Stimulated activated CD8-positive, alpha-beta memory T cell treated with anti-CD3 and anti-CD28 coated beads, Interleukin-12 subunit alpha, Interleukin-12 subunit beta, amount 100 ng/mL, for 24 hours (primary cell): ENCODE results near the gene SORL1.
"Not testable (repeated sequence)": the region's sequence is repeated elsewhere in the genome, so short reads cannot be mapped to it uniquely, and the experiment has no call there.

Experiments used
- DNase-seq: peaks from one replicate; pipeline ENCODE4 v3.0.0-alpha.2; 2020; ENCODE audit errors: extremely low read depth

Gene SORL1

DNA sequence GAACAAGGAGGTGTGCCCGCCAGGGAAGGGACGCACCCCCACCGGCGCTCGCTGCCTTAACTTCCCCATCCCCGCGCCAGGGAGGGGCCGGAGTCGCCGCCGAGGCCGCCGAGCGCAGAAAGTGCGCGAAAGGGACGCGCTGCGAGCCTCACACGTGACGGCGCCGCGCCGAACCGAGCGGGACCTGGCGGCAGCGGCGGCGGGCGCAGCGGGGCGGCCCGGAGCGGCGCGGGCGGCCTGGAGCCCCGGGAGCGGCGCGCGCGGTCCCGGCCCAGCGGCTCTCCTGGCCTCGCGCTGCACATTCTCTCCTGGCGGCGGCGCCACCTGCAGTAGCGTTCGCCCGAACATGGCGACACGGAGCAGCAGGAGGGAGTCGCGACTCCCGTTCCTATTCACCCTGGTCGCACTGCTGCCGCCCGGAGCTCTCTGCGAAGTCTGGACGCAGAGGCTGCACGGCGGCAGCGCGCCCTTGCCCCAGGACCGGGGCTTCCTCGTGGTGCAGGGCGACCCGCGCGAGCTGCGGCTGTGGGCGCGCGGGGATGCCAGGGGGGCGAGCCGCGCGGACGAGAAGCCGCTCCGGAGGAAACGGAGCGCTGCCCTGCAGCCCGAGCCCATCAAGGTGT, at the start of gene SORL1:
Gene SORL1 (plus strand): TSS at position 329 of the 623 bp plus-strand sequence. CDS start 18 bp downstream, at position 347.
- peak; percentile 38 for DNase-seq

- no peak for DNase-seq
These were observed 46.5 kb upstream of the SORL1 start for GRCh38 chr11:121405646-121406045.

- DNase-seq, result no peak
These were observed 45.8 kb upstream of the SORL1 start for GRCh38 chr11:121406291-121406690.

DNA sequence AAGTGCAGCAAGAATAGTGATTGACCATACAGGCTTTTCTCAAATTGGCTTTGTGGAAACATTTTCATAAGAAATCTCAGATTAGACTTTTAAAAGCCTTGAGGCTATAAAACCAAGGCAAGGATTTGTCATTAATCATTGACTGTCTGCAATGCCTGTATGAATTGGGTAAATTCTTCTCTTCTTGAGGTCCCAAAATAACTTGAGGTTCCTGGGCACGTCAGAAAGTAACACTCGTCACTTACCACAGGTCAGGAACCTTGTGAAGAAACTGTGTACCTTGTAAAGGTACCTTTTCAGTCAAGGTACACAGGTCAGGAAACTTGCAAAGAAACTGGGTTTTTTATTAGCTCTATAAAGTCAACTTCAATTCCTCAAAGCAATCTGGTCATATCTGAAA, 43.3 kb upstream of the SORL1 start:
- DNase-seq, result no peak

DNA sequence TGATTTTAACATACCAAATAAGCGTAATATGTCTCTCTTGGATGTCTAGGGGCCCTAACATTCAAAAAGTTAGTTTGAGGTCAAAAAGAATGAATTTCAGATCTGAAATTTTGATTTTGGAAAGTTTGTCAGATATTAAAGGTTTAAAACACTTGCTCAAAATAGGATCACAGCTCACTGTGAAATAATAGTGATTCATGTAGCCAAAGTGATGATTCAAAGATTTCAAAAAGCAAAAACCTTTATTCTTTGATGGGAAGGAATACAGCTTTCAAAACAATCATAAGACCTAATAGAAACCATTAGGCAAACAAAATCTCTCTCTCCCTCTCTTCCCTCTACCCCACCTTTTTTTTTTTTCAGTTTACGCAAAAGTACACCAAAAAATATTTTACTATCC, 42.1 kb upstream of the SORL1 start:
- not testable (repeated sequence) for DNase-seq

- not testable (repeated sequence) for DNase-seq
These were observed 40.8 kb upstream of the SORL1 start for GRCh38 chr11:121411330-121411729.

- no peak for DNase-seq
These were observed 40.0 kb upstream of the SORL1 start for GRCh38 chr11:121412000-121412587.

- DNase-seq, result no peak
These were observed 39.3 kb upstream of the SORL1 start for GRCh38 chr11:121412711-121413415.

- no peak for DNase-seq
These were observed 37.8 kb upstream of the SORL1 start for GRCh38 chr11:121414141-121414913.

- no peak for DNase-seq
These were observed 36.3 kb upstream of the SORL1 start for GRCh38 chr11:121415856-121416255.

GRCh38 chr11:121417055-121417551, 35.0 kb upstream of the SORL1 start:
- no peak for DNase-seq

- DNase-seq, result no peak
These were observed 34.5 kb upstream of the SORL1 start for GRCh38 chr11:121417607-121418006.

GRCh38 chr11:121418625-121419114, 33.4 kb upstream of the SORL1 start:
- DNase-seq, result no peak

GRCh38 chr11:121419836-121420235, 32.3 kb upstream of the SORL1 start:
- DNase-seq, result no peak

- no peak for DNase-seq
These were observed 31.7 kb upstream of the SORL1 start for GRCh38 chr11:121420398-121420797.

DNA sequence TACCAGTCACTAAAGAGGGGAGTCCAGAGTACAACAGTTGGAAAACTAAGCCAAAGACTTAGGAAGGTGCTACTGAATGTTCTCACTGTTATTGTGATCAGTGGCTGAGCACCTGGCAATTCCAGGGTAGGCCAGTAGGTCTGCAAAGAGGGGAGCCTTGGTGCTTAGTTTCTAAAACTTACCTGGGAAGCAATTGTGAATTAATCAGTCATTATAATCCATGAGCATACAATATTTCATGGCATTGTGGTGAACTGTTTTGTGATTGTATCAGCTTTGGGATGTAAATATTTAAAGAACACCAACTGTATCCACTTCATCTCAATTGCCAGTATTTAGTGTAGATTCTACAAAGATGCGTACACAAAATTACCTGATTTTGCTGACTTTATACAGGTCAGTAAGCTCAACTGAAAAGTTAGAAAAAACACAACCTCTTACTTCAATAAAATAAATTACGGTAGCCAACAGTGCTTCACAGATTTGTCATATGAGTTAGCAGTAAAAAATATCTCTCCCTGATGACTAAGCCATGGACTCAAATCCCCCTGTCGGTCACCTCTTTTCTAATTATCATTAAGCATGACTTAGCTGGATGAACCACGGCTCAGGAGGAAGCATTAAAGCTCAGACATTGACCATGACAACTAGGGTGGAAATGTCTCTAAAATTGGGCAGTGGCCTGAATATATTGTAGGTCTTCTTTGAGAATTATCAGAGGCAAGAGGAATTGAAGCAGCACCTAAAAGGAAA, 30.8 kb upstream of the SORL1 start:
- no peak for DNase-seq

- no peak for DNase-seq
These were observed 29.4 kb upstream of the SORL1 start for GRCh38 chr11:121422675-121423074.

DNA sequence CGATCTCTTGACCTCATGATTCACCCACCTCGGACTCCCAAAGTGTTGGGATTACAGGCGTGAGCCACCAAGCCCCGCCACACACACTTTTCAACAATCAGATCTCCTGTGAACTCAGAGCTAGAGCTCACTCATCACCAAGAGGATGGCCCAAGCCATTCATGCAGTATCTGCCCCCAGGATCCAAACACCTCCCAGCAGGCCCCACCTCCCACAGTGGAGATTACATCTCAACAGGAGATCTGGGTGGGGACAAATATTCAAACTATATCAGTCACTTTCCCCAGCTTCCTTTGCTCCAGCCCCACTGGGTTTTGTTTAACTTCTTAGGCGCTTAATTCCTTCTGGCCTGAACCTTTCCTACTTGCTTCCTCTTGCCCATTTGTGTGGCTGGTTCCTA, 26.3 kb upstream of the SORL1 start:
- no peak for DNase-seq

DNA sequence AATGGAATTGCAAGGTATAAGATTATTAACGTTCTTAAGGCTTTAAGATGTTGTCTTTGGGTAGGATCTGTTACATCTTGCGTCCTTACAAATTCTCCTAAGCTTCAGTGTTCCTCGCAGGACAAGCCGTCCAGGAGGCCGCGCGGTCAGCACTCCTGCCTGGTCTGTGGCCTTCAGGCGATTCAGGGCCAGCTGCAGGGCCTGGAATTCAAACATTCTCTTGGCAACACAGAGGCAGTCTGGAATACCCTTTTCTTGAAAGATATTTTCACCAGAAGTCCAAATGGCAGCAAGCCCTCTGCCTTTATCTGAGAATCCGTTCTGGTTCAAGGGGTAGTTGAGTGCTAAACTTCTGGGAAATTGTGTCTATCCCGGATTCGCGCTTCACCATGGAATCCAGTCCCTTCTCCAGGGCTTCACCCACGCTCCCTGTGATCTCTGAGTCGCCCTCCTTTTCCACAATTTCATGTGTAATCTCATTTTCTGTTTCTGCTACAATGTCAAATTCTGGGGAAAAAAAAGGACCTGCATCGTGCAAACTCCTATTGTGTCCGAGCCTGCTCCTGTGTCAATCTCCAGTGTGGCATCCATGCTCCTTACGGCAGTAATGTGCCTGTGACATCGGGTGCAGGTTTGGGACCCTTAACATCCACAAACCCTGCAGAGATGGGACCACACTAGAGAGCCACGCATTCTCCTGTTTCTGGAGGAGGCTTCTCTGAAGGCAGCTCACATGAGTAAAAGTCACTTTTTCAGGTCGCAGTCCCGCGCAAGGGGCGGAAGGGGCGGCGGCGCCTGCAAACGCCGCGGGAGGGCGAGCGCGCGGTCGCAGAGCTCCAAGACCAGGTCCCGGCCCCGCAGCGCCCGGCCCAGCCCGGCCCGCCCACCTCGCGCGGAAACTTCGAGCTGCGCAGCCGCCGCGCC, 25.4 kb upstream of the SORL1 start:
- DNase-seq, result no peak

GRCh38 chr11:121427400-121427744, 24.7 kb upstream of the SORL1 start:
- no peak for DNase-seq
